ENCODE data around the gene PPP2R5D.
"Not testable (repeated sequence)": the region's sequence is repeated elsewhere in the genome, so short reads cannot be mapped to it uniquely, and the experiment has no call there.

Gene PPP2R5D

DNA sequence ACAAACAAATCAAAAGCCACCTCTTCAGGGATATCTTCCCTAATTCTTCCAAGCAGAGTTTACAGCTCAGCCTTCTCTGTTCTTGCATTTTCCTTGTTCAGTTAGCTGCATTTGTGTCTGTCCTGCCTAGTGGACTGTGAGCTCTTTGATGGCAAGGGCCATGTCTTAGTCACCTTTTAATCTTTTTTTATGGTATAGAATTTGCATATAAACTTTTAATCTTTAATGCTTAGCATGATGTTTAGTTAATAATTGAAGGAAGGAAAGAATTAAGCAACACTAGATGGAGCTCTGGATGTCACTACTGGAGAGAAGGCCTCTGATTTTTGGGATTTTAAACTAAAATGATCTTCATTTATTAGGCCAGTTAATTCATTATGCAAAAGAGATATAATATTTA, 12.1 kb downstream of the PPP2R5D start:
- no peak for DNase-seq

DNA sequence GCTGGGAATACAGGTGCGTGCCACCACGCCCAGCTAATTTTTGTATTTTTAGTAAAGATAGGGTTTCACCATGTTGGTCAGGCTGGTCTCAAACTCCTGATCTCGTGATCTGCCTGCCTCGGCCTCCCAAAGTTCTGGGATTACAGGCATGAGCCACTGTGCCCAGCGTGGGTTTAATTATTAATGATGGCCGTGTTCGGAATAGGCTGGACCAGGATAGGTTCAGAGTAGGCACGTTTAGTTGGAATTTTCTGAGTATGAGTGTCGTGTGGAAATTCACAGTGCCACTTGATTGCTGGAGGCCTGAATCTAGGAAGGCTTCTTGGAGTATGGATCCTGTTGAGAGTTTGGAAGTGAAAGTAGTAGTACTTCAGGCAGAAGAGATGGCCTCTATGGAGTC, 13.8 kb downstream of the PPP2R5D start:
- DNase-seq = not testable (repeated sequence)

DNA sequence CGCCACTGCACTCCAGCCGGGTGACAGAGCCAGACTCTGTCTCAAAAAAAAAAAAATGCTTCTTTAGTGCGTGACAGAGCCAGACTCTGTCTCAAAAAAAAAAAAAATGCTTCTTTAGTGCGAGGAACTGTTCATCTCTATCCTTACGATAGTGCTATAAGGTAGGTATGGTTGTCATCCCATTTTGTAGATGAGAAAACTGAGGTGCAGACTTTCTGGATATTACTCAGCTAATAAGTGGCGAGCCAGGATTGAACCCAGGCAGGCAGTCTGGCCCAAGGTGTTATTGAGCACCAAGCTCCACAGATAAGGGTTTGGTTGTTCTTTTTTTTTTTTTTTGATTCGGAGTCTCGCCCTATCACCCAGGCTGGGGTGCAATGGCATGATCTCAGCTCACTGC, 17.5 kb downstream of the PPP2R5D start:
- no peak for DNase-seq

DNA sequence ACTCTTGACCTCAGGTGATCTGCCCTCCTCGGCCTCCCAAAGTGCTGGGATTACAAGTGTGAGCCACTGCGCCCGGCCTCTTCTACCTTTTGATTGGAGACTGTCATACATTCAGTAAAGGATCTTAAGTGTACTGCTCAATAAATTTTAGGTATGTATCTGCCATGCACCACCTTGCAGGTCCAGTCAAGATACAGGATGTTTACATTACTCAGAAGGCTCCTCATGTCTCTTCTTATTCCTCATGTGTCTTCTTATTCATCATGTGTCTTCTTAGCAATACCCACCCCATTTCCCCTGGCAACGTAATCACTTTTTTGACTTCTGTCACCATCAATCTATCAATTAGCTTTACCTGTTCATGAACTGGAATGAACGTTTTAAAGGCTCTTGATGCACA, 21.5 kb downstream of the PPP2R5D start:
- no peak for DNase-seq

DNA sequence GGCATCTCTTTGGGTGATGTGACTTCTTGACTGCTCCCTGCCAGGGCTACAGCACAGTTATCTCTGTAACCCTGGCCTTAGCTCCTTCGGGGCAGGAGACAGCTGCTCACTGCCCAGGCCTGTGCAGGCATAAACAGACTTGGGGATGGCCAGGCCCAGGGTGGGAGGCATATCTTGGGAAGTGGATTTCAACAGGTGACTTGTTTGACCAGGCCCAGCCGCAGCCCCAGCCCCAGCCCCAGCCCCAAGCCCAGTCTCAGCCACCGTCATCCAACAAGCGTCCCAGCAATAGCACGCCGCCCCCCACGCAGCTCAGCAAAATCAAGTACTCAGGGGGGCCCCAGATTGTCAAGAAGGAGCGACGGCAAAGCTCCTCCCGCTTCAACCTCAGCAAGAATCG, 21.9 kb downstream of the PPP2R5D start:
- DNase-seq = no peak

DNA sequence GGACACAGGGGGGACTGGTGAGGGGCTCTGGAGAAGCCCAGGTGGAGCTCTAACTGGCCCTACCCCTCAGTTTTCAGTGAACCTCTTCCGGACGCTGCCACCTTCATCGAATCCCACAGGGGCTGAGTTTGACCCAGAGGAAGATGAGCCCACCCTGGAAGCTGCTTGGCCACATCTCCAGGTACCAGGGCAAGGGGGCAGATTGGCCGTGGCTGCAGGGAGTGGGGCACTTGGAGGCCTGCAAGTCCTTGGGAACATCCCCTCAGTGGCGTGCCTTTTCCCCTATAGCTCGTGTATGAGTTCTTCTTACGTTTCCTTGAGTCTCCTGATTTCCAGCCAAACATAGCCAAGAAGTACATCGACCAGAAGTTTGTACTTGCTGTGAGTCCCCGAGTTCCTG, 22.8 kb downstream of the PPP2R5D start:
- no peak for DNase-seq

DNA sequence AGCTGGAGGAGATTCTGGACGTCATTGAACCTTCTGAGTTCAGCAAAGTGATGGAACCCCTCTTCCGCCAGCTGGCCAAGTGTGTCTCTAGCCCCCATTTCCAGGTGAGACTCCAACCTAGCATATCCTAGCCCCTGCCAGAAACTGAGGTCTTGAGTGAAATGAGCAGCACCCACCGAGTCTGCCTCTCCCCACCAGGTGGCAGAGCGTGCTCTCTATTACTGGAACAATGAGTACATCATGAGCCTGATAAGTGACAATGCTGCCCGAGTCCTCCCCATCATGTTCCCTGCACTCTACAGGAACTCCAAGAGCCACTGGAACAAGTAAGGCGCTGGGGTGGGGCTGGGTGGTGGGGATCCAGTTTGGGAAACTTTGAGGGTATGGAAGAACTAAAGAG, 24.8 kb downstream of the PPP2R5D start:
- peak; percentile 36 for DNase-seq

DNA sequence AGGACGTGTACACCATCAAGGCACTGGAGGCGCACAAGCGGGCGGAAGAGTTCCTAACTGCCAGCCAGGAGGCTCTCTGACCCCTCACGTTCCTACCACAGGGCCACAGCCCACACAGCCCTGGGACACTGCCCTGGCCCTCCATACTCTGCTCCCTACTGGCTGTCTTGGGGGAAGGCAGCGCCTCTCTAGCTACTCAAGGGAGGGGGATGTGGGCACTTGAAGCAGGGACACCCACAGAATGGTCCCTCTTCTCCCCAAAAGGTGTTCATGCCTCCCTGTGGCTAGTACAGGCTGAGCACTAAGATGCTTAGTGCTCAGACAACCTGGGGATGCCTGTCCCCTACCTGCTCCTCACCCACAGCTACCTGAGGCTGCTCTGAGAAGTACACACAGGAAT, 26.8 kb downstream of the PPP2R5D start:
- no peak for DNase-seq

DNA sequence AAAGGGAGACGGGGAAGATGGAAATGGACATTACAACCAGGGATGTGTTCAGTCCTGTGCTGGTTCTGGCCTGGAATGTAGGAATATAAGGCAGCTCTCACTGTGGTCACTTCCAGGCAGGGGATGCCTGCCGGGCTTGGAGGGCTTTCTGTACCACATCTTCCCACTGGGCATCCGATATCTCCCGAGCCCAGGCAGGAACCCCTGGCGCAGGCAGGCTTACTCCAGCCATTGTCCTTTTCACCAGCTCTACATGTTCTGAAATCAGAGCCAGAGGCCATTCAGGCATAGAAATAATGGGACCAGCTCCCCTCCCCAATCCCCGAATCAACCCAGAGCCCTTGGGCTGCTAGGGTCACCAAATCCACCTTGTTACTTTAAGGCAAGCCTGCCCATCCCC, 28.0 kb downstream of the PPP2R5D start:
- DNase-seq = no peak

DNA sequence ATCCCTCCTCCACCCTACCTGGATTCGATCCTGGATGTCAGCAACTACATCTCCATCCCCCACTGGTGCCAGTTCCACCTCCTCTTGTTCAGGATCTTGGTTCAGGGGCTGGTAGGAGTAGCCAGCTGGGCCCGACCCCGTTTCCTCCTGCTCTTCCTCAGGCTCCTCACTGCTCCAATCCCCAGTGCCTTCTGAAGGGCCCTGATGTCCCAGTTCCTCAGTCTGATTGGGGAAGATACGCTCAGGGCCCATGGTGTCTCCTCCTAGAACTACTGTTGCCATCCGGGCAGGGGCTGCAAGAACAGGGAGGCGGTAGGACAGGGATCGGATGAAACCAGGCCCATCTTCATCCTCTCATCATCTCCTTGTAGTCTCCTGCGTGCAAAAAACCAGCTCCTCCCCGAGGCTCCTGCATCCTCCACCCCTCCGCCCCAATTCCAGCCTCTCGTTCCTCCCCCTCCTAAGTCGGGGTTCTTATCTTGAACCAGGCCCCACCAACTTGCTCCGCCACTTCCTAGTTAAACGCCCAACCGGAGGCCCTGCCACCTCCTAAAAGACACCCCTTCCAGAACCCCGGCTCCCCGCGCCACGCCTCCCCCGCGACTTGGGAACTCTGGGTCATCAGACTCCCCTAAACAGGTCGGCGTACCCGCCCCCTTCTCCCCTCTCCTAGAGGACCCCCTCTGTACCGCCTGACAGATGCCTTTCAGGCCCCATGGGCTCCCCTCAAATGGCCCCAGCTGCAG, 28.9 kb downstream of the PPP2R5D start:
- DNase-seq = peak; percentile 11

DNA sequence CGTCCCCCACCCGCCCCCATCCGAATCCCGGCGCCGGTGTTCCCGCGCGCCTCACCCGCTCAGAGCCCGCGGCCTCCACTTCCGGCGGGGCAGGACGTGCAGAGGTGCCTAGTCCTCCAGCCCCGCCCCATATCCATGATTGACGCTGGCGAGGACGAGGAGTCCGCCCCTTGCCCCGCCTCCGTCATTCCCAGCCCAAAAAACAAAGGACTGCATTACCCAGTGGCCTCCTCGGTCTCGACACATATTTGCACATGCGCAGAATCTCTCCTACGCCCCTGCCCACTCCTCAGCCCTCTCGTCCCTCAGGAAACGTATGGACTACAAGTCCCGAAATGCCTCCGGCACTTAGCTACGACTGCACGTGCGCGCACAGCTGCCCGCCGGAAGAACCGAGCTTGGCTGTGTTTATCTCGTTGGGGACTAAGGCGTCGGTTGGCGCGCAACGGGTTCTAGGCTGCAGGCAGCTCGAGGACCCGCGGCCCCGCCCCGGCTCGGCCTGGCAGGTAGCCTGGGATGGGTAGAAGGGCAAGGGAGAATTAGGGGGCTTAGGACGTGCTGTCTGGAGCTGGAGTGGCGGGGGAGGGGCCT, 29.6 kb downstream of the PPP2R5D start, which contains the start of the genes KLHDC3 and MEA1:
Gene KLHDC3 (plus strand): TSS at position 407 of the 591 bp plus-strand sequence. CDS start 2,944 bp downstream, outside the sequence.
Gene MEA1 (minus strand): TSS at position 104 of the 591 bp plus-strand sequence. CDS start 133 bp downstream, outside the sequence.
- DNase-seq = peak; percentile 100

DNA sequence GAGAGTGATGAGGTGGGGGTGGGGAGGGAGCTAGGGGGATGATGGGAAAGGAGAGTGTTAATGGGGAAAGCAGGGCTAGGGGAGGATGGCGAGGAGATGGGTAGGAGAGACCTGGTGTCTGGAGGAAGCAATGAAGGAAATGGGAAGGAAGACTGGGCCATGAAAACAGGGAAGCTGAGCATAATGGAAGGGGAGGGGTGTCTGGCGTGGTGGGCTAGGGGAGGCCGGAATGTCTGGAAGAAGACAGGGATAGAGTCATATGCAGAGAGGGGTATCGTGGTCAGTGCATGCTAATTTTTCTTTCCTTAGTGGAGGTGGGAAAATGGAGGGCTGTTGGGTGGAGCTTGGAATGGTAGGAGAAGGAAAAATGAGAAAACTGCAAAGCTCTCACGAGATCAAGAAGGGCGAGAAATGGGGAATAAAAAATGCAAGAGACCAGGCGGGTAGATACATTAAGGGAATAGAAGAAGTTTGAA, 30.1 kb downstream of the PPP2R5D start:
- peak; percentile 2 for DNase-seq

DNA sequence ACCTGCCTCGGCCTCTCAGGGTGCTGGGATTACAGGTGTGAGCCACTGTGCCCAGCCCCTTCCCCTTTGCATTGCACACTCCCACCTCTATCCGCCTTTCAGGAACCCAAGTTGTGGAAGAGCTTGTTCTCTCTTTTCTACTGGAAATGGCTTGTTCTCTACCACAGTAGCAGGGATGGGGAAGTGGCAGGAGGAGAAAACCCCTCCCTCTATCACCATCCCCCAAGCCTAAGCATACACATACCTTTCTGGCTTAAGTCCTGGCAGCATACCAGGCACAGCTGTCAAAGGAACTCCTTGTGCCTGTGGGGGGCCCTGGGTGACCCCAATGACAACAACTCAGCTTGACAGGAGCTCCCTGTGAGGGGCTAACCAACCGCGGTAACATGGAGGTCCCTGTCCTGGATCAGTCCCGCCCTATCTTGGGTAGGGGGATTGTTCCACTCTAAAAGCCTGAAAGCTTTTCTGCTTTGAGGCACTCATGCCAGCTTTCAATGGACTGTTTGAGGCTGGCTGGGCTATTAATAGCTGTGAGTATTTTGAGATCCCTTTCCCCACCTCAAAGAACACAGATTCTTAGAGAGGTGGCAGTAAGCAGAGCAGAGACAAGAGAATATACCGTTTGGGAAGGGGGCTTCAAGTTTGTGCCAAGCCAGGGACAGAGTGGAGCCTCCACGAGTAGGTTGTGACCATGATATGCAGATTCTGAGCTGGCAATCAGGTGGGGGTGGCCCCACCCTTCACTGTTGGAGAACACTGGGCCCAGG, 32.0 kb downstream of the PPP2R5D start:
- DNase-seq = no peak

DNA sequence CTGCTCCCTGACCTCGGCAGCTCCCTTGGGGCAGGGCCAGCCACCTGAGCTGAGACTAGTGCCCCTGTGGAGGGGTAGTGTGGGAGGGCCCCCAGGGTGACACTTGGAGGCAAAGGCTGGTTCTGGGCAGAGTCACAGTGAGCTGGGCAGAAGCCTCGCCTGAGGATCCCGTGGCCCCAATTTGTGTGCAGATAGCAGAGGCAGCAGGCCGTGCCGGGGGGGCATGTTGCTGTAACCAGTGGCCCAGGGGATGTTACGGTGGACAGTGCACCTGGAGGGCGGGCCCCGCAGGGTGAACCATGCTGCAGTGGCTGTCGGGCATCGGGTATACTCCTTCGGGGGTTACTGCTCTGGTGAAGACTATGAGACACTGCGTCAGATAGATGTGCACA, 32.6 kb downstream of the PPP2R5D start:
- DNase-seq = no peak

DNA sequence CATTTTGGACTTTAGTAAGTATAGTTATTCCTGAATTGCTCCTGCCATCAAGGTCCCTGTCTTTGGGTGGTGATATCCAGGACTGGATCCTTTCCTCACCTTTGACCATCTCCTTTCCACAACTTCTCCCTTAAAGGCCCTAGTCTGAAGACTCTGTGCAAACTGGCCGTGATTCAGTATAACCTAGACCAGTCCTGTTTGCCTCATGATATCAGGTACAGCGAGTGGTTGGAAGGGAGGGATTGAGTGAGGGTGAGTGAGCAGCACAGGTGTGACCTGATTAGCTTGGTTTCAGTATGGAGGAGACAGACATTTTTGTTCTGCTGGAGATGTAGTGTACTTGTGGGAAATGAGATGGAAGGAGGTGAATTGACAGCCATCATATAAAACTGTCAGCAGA, 34.8 kb downstream of the PPP2R5D start:
- DNase-seq = no peak

DNA sequence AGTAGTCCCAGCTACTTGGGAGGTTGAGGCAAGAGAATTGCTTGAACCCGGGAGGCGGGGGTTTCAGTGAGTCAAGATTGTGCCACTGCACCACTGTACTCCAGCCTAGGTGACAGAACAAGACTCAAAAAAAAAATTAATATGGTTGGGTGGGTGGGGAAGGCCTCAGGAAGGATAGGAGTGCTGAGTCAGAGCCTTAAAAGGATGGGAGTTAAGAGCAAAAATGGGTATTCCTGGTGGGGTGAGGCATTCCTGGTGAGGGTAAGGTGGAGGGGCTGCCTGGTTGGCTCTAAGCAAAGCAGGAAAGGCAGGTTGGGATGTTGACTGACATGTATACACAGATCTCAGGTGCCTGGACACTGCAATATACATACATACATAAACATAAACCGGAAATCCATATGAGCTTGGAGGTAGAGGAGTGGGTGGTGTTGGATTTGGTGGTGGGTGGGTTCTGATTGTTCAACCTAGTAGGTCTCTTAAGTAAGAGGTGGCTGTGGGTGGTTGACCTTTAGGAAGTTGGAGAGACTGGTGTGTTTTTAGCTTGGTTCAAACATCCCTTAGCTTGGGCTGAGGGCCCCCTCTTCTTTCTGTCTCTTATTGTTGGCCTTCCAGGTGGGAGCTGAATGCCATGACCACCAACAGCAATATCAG, 35.8 kb downstream of the PPP2R5D start:
- no peak for DNase-seq

DNA sequence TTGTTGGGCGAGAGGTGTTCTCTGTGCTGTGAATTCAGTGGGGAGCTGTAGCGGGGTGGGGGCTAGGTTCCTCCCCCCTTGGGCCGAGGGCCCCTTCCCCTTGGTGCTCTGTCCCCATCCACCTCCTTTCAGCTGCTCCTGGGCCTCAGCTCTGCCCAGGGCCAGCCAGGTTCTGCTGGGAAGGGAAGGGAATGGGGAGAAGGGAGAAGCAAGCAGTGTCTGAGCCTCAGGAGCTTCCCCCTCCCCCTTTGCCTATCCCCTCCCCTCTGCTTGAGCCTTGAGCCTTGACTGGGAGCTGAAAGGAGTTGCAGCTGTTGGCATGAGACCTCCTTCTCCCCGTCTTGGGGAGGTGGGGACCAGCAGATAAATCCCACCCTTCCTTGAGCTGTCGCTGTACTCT, 36.5 kb downstream of the PPP2R5D start:
- DNase-seq = no peak

DNA sequence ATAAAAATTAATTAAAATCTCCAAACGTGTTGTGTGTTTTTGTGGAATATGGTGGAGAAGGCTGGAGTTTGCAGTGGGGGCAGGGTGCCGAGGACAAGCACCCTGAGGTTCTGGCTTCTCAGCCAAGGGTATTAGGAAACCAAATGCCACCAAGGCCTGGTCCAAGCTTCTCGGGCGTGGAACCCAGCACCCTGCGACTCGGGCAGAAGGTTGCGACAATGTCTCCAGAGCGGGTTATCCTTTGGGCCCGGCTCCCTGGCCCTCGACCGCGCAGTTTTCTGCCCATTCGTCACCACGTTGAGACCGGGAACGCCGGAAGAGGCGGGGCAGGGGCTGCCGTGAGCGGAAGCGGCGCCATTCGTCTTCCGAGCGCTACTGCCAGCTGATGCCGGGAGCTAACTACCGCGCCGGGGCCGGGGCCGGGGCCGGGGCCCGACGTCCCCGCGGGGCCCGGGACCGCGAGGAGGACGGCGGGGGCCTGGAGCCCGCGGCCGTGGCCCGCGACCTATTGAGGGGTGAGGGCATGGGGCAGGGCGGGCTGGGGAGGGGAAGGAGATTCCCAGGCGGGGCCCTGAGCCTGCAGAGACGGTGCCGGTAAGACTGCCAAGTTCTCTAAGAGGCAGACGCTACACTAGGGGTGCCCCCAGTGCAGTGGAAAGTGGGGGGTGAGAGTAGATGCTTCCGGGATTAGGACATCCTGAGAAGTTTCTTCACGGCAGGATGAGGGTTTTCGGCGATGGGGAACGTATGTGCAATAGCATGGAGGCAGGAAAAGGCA, 37.1 kb downstream of the PPP2R5D start, which contains the start of gene RRP36:
Gene RRP36 (plus strand): TSS at position 354 of the 778 bp plus-strand sequence. CDS start 32 bp downstream, at position 386.
- peak; percentile 77 for DNase-seq

DNA sequence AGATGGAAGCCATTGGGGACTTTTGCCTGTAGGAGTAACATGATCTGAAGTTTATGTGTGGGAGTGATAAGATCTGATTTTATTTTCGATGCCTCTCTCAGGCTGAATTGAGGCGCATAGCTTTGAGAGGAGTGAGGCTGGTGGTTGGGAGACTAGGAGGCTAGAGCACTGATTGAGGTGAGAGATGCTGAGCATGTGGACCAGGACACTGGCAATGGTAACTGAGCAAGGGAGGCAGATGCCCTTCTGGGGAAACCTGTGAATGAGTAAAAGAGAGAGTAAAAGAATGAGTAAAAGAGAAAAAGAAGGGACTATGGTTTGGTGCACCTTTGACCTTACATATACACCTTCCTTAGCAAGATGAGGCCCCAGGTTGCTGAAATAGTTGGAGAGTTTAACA, 40.1 kb downstream of the PPP2R5D start:
- no peak for DNase-seq

DNA sequence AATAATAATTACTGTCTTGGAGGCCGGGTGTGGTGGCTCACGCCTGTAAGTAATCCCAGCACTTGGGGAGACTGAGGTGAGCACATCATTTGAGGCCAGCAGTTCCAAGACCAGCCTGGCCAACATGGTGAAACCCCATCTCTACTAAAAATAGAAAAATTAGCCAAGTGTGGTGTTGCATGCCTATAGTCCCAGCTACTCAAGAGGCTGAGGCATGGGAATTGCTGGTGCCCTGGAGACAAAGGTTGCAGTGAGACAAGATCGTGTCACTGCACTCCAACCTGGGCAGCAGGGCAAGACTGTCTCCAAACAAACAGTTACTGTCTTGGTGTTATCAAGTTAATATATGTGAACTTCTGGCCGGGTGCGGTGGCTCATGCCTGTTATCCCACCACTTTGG, 42.0 kb downstream of the PPP2R5D start:
- no peak for DNase-seq

DNA sequence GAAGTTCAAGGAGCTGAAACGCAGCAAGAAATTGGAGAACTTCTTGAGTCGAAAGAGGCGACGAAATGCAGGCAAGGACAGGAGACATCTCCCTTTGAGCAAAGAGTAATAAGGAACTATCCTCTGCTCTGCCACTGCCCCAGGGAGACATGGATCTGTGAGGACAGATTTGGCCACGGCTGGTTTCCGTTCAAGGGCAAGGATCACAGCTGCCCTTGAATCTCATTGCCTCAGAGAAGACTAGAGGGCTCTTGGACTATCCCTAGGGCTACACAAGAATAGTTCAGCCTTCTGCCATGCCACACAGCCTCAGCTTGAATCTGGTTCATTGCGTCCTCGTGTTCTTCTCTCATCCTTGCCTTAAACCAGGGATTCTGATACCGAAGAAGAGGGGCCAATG, 44.8 kb downstream of the PPP2R5D start:
- DNase-seq = no peak

DNA sequence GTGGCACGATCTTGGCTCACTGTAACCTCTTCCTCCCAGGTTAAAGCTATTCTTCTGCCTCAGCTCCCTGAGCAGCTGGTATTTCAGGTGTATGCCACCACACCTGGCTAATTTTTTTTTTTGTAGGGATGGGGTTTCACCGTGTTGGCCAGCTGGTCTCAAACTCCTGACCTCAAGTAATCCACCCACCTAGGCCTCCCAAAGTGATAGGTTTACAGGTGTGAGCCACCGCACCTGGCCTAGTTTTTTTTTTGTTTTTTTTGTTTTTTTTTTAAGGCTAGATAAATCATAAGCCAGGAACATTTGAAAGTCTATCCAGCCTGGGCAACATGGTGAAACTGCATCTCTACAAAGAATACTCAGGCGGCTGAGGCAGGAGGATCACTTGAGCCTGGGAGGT, 48.0 kb downstream of the PPP2R5D start:
- DNase-seq = no peak

All from inflammatory macrophage treated with lipopolysaccharide for 4 hours (primary cell).